ENCODE results near the gene CCPG1. TPM values are rescaled to one million over a fixed set of nuclear protein-coding genes. Genes with fewer than 3 reads are reported as not detected.

CCPG1 gene
- total and polyA plus RNA-seq, 7 donors: 28.3 to 112 (median 70.5) TPM

- no peaks in the 10 kb centered on the region for H3K4me1 ChIP-seq
- H3K27me3 ChIP-seq (ENCODE audit: insufficient read depth in 3 of 3, low read length in 2 of 3): no peaks in the 10 kb centered on the region
- no peak overlapping the region for H3K4me3 ChIP-seq
- no peak overlapping the region for H3K27ac ChIP-seq
- intact Hi-C loops (cut with DNase I): no loop called here
- no peaks in the 10 kb centered on the region for H3K9me3 ChIP-seq
- no peak for DNase-seq
- ATAC-seq: no peak
- TF ChIP-seq CTCF (IDR thresholded peaks at IDR 0.05): no peak
- peaks cover 0 to 91% of the 10 kb centered on the region in 2 donors for H3K36me3 ChIP-seq (ENCODE audit: insufficient read depth in 1 of 2, low read depth in 1 of 2)
- WGBS, 3 donors: 94 to 96% (median 96%) methylated on average over 5 of the region's 5 CpGs
Measured at GRCh38 chr15:55356985-55357585, 51.1 kb downstream of the CCPG1 start.

GRCh38 chr15:55353025-55353424, 55.1 kb downstream of the CCPG1 start:
- no peak for ATAC-seq
- intact Hi-C loops (cut with DNase I): no loop called here
- WGBS, 3 donors: 58 to 71% (median 69%) methylated on average over 2 of the region's 2 CpGs

GRCh38 chr15:55349282-55349681, 58.9 kb downstream of the CCPG1 start:
- WGBS, 3 donors: 98 to 100% (median 99%) methylated on average over 2 of the region's 2 CpGs
- no peak overlapping the region for H3K27ac ChIP-seq
- DNase-seq (no peak), ATAC-seq (no peak)
- peaks cover 0 to 32% of the 10 kb centered on the region in 2 donors for H3K36me3 ChIP-seq (ENCODE audit: insufficient read depth in 1 of 2, low read depth in 1 of 2)
- intact Hi-C loops (cut with DNase I): loop anchor here in 1 of 2 donors (10.0 kb wide), 1 partner anchor 86 kb away; no protein-coding TSS in a partner anchor
- no peak overlapping the region for H3K4me3 ChIP-seq
- H3K27me3 ChIP-seq (ENCODE audit: insufficient read depth in 3 of 3, low read length in 2 of 3): no peaks in the 10 kb centered on the region
- no peaks in the 10 kb centered on the region for H3K9me3 ChIP-seq
- H3K4me1 ChIP-seq: no peaks in the 10 kb centered on the region
- TF ChIP-seq CTCF (IDR thresholded peaks at IDR 0.05): no peak

More at GRCh38 chr15:55353025-55353424, 55.1 kb downstream of the CCPG1 start:
- H3K27ac ChIP-seq: no peak overlapping the region
- H3K27me3 ChIP-seq (ENCODE audit: insufficient read depth in 3 of 3, low read length in 2 of 3): no peaks in the 10 kb centered on the region
- H3K4me1 ChIP-seq: no peaks in the 10 kb centered on the region
- no peaks in the 10 kb centered on the region for H3K9me3 ChIP-seq
- H3K4me3 ChIP-seq: no peak overlapping the region
- DNase-seq: no peak
- no peak for TF ChIP-seq CTCF (IDR thresholded peaks at IDR 0.05)
- peaks cover 0 to 68% of the 10 kb centered on the region in 2 donors for H3K36me3 ChIP-seq (ENCODE audit: insufficient read depth in 1 of 2, low read depth in 1 of 2)

GRCh38 chr15:55348281-55348778, 59.8 kb downstream of the CCPG1 start:
- WGBS, 3 donors: 53 to 59% (median 55%) methylated on average over 4 of the region's 4 CpGs

More at GRCh38 chr15:55348281-55348778, 59.8 kb downstream of the CCPG1 start:
- Histone ChIP-seq H3K27ac (no peak overlapping the region), H3K4me3 (no peak overlapping the region), H3K9me3 (no peaks in the 10 kb centered on the region), H3K36me3 (ENCODE audit: insufficient read depth in 1 of 2, low read depth in 1 of 2) (peaks cover 0 to 25% of the 10 kb centered on the region in 2 donors), H3K4me1 (no peaks in the 10 kb centered on the region), H3K27me3 (ENCODE audit: insufficient read depth in 3 of 3, low read length in 2 of 3) (no peaks in the 10 kb centered on the region)
- ATAC-seq (no peak), DNase-seq (no peak)
- intact Hi-C loops (cut with DNase I): loop anchor here in 1 of 2 donors (10.0 kb wide), 1 partner anchor 86 kb away; no protein-coding TSS in a partner anchor
- no peak for TF ChIP-seq CTCF (IDR thresholded peaks at IDR 0.05)
